B cell (primary cell): ENCODE data around the gene TPSG1. TPM values are rescaled to one million over a fixed set of nuclear protein-coding genes. Genes with fewer than 3 reads are reported as not detected.

ENCODE experiments used
- ATAC-seq: fragments of 200-7000 bp; cut with Tn5 transposase; one replicate; pipeline ENCODE4 v1.10.0; 2021; ENCODE audit warnings: low read depth, mild to moderate bottlenecking, moderate number of reproducible peaks, moderate library complexity
- CTCF ChIA-PET: fragments of 350-600 bp; sonication (Branson Sonifier 250); formaldehyde crosslinking; loops from one replicate; lab custom pipeline; 2021; ENCODE audit warnings: antibody characterized with exemption, inconsistent platforms; lab: Charles Lee
- POLR2A ChIA-PET: fragments of 350-600 bp; sonication (Branson Sonifier 250); formaldehyde crosslinking; loops from one replicate; lab custom pipeline; 2021; ENCODE audit warnings: antibody characterized with exemption; lab: Charles Lee
- DNase-seq: peaks from one replicate; pipeline ENCODE4 v3.0.0; 2013
- H2AFZ ChIP-seq: 2 replicates; pipeline ENCODE4 v1.6.1; 2012; ENCODE audit warnings: mild to moderate bottlenecking, low read depth, low read length; ENCODE audit not compliant: insufficient read depth, poor library complexity, severe bottlenecking
- H3K27ac ChIP-seq, 2 donors: 1 replicate in 1 of 2; 2 replicates in 1 of 2; pipeline ENCODE4 v1.5.1; 2012 to 2013; ENCODE audit warnings: low read length in 2 of 2, mild to moderate bottlenecking in 2 of 2, moderate library complexity in 1 of 2
- H3K27me3 ChIP-seq, 4 experiments: fragments of 200-600 bp in 1 of 4; sonication (generic) in 1 of 4; replicated peaks in 1 of 4; 1 replicate in 2 of 4; 2 replicates in 2 of 4; pipeline versions ENCODE4 v1.6.1 to v1.7.0; 2013 to 2016; ENCODE audit warnings: low read length in 3 of 4, mild to moderate bottlenecking in 2 of 4, mixed read lengths in 1 of 4, moderate library complexity in 1 of 4; ENCODE audit not compliant: insufficient read depth in 4 of 4, control insufficient read depth in 3 of 4; ENCODE audit errors: control extremely low read depth in 1 of 4
- H3K36me3 ChIP-seq, 2 experiments: replicated peaks in 1 of 2; 1 replicate in 1 of 2; 2 replicates in 1 of 2; pipeline versions ENCODE4 v1.6.1 to v1.7.1; 2013; ENCODE audit warnings: low read length in 1 of 2; ENCODE audit not compliant: insufficient read depth in 2 of 2, control insufficient read depth in 1 of 2; ENCODE audit errors: control extremely low read depth in 1 of 2, extremely low read depth in 1 of 2
- H3K4me1 ChIP-seq, 2 donors: fragments of 200-600 bp in 1 of 2; sonication (generic) in 1 of 2; 1 replicate in 1 of 2; 2 replicates in 1 of 2; pipeline versions ENCODE4 v1.5.1 to v1.6.1; 2013 to 2017; ENCODE audit warnings: low read length in 2 of 2; ENCODE audit not compliant: control insufficient read depth in 2 of 2, insufficient read depth in 2 of 2
- H3K4me2 ChIP-seq: replicated peaks from 2 replicates; pipeline ENCODE3; 2012; ENCODE audit warnings: mild to moderate bottlenecking, low read depth, low read length; ENCODE audit not compliant: poor library complexity, severe bottlenecking
- H3K4me3 ChIP-seq, 5 experiments: fragments of 200-600 bp in 1 of 5; sonication (generic) in 1 of 5; 1 replicate in 3 of 5; 2 replicates in 2 of 5; pipeline versions ENCODE4 v1.5.1 to v1.7.0; 2011 to 2016; ENCODE audit warnings: low read length in 4 of 5, mild to moderate bottlenecking in 4 of 5, low read depth in 2 of 5, control low read depth in 1 of 5, moderate library complexity in 1 of 5; ENCODE audit not compliant: insufficient read depth in 1 of 5; ENCODE audit errors: control extremely low read depth in 1 of 5, extremely low read depth in 1 of 5
- H3K79me2 ChIP-seq: fragments of 200-600 bp; sonication (generic); one replicate; pipeline ENCODE4 v1.6.0; 2016; ENCODE audit warnings: low read length; ENCODE audit not compliant: control insufficient read depth, insufficient read depth
- H3K9ac ChIP-seq: fragments of 200-600 bp; sonication (generic); 2 replicates; pipeline ENCODE4 v1.6.1; 2017; ENCODE audit warnings: mild to moderate bottlenecking, low read length, moderate library complexity
- H3K9me3 ChIP-seq, 3 donors: one replicate each; pipeline versions ENCODE4 v1.6.1 to v1.7.1; 2013; ENCODE audit warnings: low read length in 2 of 3; ENCODE audit not compliant: control insufficient read depth in 2 of 3, insufficient read depth in 1 of 3; ENCODE audit errors: control extremely low read depth in 1 of 3
- H4K20me1 ChIP-seq: 2 replicates; pipeline ENCODE4 v1.6.0; 2012; ENCODE audit warnings: mild to moderate bottlenecking, low read length; ENCODE audit not compliant: insufficient read depth, control insufficient read depth, poor library complexity, severe bottlenecking
- H3K27ac Mint-ChIP-seq: one replicate; pipeline ENCODE4 v1.8.0; 2021; ENCODE audit warnings: mixed read lengths
- H3K27me3 Mint-ChIP-seq: one replicate; pipeline ENCODE4 v1.8.0; 2021; ENCODE audit warnings: mixed read lengths
- H3K4me1 Mint-ChIP-seq: one replicate; pipeline ENCODE4 v1.8.0; 2021; ENCODE audit warnings: mixed read lengths
- H3K4me3 Mint-ChIP-seq: one replicate; pipeline ENCODE4 v1.8.0; 2021; ENCODE audit warnings: mixed read lengths
- H3K9me3 Mint-ChIP-seq: one replicate; pipeline ENCODE4 v1.8.0; 2022; ENCODE audit warnings: mixed read lengths; ENCODE audit not compliant: insufficient read depth
- EZH2 ChIP-seq: IDR thresholded peaks from 2 replicates; pipeline ENCODE4 v1.6.1; 2012; ENCODE audit warnings: borderline replicate concordance, low read depth, mild to moderate bottlenecking, moderate library complexity, low read length; ENCODE audit not compliant: insufficient read depth, poor library complexity, severe bottlenecking
- WGBS: methylation state at CpG from one replicate; pipeline ENCODE4 v1.1.5; 2013; ENCODE audit warnings: missing lambda C conversion rate; ENCODE audit not compliant: insufficient coverage; 5-methylcytosine and 5-hydroxymethylcytosine counted together
- intact Hi-C: fragments of 100-400 bp; cut with micrococcal nuclease; formaldehyde crosslinking; loops from one replicate; pipeline ENCODE4 v1.10.0; 2022
- polyA plus RNA-seq: library from polyadenylated mRNA; depleted of rRNA; stranded (reverse); fragments of >200 nt; gene quantifications from 2 replicates; pipeline ENCODE4 v1.2.3, GENCODE V29; 2012
- total RNA-seq, 2 donors: library from RNA; stranded (reverse); fragments of 120-200 nt in 1 of 2; gene quantifications; 1 replicate in 1 of 2; 2 replicates in 1 of 2; pipeline versions ENCODE4 v1.2.3 to v1.2.4, GENCODE V29; 2013 to 2022
- TF ChIP-seq, protein P1 (sequence below): fragments of 200-600 bp; IDR thresholded peaks from one replicate; pipeline ENCODE4 v1.8.0; 2022; ENCODE audit warnings: antibody characterized with exemption, mild to moderate bottlenecking

Gene TPSG1
- total and polyA plus RNA-seq, 2 donors (not counting 1 experiment from before 2014, with no cell fraction given): not detected

DNA sequence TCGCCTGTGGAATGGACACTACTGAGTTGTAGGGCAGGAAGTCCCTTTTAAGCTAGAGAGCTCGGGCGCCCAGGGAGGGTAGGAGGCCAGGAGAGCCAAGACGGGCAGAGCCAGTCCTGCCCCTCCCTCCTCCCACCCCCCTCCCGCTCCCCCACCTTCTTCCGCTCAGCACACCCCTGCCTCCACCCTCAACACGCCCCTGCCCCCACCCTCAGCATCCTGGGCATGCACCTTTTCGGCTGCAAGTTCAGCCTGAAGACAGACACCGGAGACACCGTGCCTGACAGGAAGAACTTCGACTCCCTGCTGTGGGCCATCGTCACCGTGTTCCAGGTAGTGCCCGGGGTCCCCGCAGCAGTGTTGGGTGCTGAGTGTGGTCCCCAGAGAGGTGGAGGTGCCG is 18.3 kb downstream of the TPSG1 start:
- no peak overlapping the region for H2AFZ ChIP-seq
- H3K27me3 ChIP-seq: no peaks in the 10 kb centered on the region
- intact Hi-C loops: no loop called here
- ChIA-PET CTCF (no interaction called here), POLR2A (no interaction called here)
- TF ChIP-seq, protein P1, sequence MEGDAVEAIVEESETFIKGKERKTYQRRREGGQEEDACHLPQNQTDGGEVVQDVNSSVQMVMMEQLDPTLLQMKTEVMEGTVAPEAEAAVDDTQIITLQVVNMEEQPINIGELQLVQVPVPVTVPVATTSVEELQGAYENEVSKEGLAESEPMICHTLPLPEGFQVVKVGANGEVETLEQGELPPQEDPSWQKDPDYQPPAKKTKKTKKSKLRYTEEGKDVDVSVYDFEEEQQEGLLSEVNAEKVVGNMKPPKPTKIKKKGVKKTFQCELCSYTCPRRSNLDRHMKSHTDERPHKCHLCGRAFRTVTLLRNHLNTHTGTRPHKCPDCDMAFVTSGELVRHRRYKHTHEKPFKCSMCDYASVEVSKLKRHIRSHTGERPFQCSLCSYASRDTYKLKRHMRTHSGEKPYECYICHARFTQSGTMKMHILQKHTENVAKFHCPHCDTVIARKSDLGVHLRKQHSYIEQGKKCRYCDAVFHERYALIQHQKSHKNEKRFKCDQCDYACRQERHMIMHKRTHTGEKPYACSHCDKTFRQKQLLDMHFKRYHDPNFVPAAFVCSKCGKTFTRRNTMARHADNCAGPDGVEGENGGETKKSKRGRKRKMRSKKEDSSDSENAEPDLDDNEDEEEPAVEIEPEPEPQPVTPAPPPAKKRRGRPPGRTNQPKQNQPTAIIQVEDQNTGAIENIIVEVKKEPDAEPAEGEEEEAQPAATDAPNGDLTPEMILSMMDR: no peak
- TF ChIP-seq EZH2: no peak
- no peaks in the 10 kb centered on the region for H3K4me1 ChIP-seq
- H3K27me3 Mint-ChIP-seq: no peaks in the 10 kb centered on the region
- WGBS: 78% methylated on average over 10 of the region's 16 CpGs
- ATAC-seq (no peak), DNase-seq (no peak)
- H3K36me3 ChIP-seq: no peaks in the 10 kb centered on the region
- no peaks in the 10 kb centered on the region for H3K4me1 Mint-ChIP-seq
- H3K9ac ChIP-seq: no peak overlapping the region
- no peak overlapping the region for H3K27ac Mint-ChIP-seq
- no peaks in the 10 kb centered on the region for H3K79me2 ChIP-seq
- H4K20me1 ChIP-seq: no peaks in the 10 kb centered on the region
- no peak overlapping the region for H3K4me3 ChIP-seq
- H3K4me2 ChIP-seq: no peak overlapping the region
- H3K27ac ChIP-seq: no peak overlapping the region
- H3K9me3 Mint-ChIP-seq: no peaks in the 10 kb centered on the region
- no peak overlapping the region for H3K4me3 Mint-ChIP-seq
- H3K9me3 ChIP-seq: no peaks in the 10 kb centered on the region

DNA sequence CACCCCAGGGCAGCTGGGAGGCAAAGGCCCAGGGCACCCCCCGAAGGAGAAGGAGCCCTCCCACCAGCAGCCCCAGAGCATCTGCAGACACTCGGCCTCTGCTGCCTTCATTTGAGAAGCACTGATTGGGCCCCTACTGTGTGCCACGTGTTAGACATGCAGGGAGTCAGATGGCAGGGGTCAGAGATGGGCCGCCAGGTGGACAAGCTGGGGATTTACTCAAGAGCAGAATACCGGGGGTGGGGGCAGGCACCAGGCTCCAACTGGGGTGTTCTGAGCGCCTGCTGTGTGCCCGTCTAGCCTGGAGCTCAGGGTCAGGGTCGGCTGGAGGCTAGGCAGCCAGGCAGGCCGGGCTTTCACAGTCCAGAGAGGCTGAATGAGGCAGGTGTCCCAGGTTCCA is 18.7 kb downstream of the TPSG1 start:
- no peak overlapping the region for H3K4me3 Mint-ChIP-seq

More for the DNA sequence above, 18.7 kb downstream of the TPSG1 start:
- Mint-ChIP-seq H3K9me3 (no peaks in the 10 kb centered on the region), H3K27ac (no peak overlapping the region), H3K4me1 (no peaks in the 10 kb centered on the region), H3K27me3 (no peaks in the 10 kb centered on the region)
- no peak for ATAC-seq
- ChIA-PET POLR2A (no interaction called here), CTCF (no interaction called here)
- 80% methylated on average over 8 of the region's 9 CpGs for whole genome bisulfite sequencing
- Histone ChIP-seq H3K36me3 (no peaks in the 10 kb centered on the region), H3K27ac (no peak overlapping the region), H4K20me1 (no peaks in the 10 kb centered on the region), H3K79me2 (no peaks in the 10 kb centered on the region), H3K4me1 (no peaks in the 10 kb centered on the region), H3K4me2 (no peak overlapping the region), H3K9ac (no peak overlapping the region), H2AFZ (no peak overlapping the region), H3K4me3 (no peak overlapping the region), H3K27me3 (no peaks in the 10 kb centered on the region), H3K9me3 (no peaks in the 10 kb centered on the region)
- intact Hi-C loops: no loop called here
- TF ChIP-seq EZH2: no peak
- TF ChIP-seq, protein P1: no peak
- no peak for DNase-seq
